Activated T-helper 9 cell treated with anti-CD3 and anti-CD28 coated beads, Interleukin-2, amount 50 U/mL, for 16 hours (primary cell): ENCODE data around the gene KIRREL3.

Experiments used
- DNase-seq: peaks from one replicate; pipeline ENCODE4 v3.0.0-alpha.2; 2020; ENCODE audit warnings: low read depth

KIRREL3 gene

DNA sequence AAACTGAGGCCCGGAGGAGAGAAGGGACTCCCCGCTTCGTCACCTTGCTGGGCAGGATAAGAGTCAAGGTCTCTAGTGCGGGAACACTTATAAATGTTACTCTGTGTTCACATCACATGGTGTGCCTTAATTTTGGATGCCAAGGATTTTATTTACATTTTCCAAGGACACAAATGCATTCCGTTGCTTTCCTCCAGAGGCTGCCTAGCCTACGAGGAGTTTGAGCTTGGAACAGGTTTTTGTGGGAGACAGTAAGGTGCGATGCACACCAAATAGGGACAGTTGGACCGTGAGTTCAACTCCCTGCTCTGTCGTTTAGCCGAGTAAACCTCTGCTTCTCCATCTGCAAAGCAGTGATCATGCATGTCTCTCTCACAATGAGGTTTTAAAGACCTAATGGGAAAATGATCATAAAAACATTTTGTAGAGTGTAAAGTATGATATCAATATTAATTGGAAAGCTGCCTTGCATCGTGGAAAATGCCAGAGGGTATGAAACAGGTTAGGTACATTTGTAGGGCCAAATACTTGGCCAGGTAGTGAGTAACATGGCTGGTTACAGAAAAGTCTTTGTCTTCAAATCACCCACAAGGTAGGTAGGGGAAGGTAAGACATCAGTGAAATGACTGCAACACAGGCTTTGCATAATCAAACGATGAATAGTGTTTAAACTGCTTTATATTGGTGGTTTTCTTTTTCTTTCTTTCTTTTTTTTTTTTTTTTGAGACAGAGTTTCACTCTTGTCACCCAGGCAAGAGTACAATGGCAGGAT, 583.3 kb downstream of the KIRREL3 start:
- DNase-seq: no peak

GRCh38 chr11:126416542-126417090, 584.0 kb downstream of the KIRREL3 start:
- DNase-seq: peak; percentile 51

- no peak for DNase-seq
Observed at GRCh38 chr11:126415669-126416420, 584.7 kb downstream of the KIRREL3 start.

- DNase-seq: no peak
Observed at GRCh38 chr11:126415128-126415527, 585.4 kb downstream of the KIRREL3 start.

DNA sequence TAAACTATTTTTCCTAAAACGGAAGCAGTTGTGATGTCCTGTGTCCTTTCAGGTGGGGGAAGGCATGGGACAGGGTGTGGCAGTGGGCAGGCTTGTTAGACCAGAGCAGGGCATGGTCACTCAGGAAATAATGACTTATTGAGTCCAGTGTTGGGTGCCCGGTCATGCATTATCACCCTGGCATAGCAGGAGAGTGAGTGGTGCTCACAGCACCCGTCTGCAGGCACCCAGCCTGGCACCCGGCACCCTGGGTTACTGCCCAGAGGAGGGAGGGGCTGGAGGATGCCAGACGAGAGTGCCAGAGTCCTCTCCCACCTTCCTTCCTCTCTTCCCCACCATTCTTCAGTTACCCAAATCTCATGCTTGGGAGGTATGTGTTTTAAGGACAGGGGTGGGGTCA, 586.0 kb downstream of the KIRREL3 start:
- no peak for DNase-seq

DNA sequence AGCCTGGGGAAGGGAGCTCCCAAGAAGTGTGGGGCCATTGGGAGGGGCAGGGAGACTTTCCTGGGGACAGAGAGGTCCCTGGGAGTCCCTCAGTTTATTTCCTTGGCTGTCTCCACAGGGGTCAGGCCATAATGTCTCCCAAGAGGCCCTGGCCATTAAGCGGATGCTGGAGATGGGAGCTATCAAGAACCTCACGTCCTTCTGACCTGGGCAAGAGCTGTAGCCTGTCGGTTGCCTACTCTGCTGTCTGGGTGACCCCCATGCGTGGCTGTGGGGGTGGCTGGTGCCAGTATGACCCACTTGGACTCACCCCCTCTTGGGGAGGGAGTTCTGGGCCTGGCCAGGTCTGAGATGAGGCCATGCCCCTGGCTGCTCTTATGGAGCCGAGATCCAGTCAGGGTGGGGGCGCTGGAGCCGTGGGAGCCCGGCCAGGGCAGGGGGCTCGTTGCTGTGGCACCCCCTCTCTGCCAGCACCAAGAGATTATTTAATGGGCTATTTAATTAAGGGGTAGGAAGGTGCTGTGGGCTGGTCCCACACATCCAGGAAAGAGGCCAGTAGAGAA, 586.6 kb downstream of the KIRREL3 start:
- no peak for DNase-seq

GRCh38 chr11:126413426-126413825, 587.1 kb downstream of the KIRREL3 start:
- DNase-seq: no peak

- no peak for DNase-seq
Observed at GRCh38 chr11:126411971-126412381, 588.6 kb downstream of the KIRREL3 start.

DNA sequence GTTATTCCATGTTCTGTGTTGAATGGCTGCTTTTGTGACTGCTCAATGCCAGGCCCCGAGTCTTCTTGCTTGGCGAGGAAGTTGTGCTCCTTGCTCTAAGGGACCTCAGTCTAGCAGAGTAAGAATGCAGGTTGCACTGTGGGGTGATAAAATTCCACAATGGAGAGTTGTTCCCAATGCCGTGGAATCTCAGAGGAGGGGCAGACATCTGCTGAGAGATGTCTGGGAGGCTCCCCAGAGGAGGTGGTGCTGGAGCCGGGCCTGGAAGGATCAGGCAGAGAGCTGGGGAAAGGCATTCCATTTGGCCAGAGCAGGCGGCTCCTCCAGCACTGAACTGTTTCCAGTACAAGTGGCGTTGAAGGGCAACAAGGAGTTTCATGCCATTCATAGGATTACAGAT, 589.9 kb downstream of the KIRREL3 start:
- no peak for DNase-seq

GRCh38 chr11:126409620-126409985, 591.0 kb downstream of the KIRREL3 start:
- no peak for DNase-seq

DNA sequence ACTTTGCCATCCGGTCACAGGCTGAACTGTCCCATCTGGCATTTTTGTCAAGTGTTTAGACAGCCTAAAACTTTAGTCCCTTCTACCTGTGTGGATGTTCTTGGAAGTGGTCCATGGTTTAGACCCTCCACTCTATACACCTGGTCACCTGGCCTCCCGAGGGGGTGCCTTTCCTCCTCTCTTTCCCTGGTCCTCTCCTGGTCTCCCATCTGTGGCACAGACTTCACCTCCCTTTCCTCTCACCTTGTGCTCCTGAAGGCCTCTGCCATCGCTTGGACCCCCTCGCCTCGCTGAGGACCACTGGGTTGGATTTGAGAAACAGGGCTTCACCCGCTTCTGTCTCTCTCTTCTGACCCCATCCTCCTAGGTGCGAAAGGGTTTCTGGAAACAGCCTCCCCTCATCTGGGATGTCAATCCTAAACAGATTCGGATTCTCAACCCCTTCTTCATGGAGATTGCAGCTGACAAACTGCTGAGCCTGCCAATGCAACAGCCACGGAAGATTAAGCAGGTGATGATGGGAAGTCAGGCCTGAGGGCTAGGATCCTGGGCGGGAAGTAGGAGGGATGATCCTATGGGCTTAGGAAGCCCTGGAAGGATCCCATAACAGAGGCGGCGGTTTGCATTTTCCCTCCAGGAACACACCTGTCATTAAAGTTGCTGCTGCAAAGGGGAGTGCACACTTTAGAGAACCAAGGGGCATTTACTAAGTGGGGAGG, 591.5 kb downstream of the KIRREL3 start:
- DNase-seq: no peak

DNA sequence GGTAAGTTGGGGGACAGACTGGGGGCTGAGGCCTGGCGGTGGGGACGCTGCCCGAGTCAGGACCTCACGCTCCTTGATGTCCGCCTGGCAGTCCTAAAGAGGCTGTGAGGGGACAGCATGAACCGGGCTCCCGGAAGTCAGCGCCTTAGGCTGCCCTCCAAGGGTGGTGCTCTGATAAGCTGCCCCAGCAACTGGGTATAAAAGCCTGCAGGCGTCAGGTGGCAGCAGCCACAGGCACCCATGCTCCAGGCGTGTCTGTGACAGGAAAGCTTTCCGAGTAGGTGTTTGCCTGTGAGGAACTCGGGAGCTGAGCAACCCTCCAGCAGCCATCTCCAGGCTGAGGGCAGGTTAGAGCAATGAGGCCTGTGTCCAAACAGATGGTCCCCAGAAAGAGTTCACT, 592.1 kb downstream of the KIRREL3 start:
- DNase-seq: no peak

GRCh38 chr11:126407682-126408288, 592.8 kb downstream of the KIRREL3 start:
- DNase-seq: no peak

GRCh38 chr11:126407101-126407521, 593.5 kb downstream of the KIRREL3 start:
- no peak for DNase-seq

DNA sequence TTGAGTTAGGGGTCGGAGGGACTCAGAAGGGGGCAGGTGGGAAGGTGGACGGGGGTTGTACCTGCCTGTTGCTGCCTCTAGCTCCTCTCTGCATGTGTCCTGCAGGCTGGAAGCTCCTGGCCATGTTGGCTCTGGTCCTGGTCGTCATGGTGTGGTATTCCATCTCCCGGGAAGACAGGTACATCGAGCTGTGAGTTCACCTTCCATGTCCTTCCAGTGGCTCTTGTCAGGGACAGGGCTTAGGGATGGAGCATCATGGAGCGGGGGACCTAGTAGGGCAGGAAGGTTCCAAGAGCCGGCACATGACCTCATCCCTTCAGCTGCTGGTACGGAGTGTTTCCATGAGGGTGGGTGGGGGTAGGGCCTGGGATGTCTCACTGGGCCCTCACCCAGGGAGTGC, 594.2 kb downstream of the KIRREL3 start:
- DNase-seq: no peak

DNA sequence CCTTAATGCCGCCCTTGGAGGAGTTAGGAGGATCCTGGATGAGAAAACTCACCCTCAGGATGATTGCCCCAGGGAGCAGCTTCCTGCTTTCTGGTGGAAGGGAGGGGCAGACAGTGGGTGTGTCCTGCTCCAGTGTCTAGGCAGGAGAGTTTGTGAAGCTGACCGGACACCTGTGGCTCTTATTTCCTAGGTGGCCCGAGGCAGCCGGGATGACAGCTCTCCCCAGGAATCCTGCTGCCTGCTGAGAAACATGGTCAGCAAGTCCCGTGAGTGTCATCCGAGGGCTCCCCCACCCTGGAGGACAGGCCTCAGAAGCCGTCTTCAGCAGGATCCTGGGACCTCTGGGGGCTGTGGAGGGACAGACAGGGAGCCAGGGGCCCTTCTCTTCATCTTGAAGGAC, 594.7 kb downstream of the KIRREL3 start:
- no peak for DNase-seq

DNA sequence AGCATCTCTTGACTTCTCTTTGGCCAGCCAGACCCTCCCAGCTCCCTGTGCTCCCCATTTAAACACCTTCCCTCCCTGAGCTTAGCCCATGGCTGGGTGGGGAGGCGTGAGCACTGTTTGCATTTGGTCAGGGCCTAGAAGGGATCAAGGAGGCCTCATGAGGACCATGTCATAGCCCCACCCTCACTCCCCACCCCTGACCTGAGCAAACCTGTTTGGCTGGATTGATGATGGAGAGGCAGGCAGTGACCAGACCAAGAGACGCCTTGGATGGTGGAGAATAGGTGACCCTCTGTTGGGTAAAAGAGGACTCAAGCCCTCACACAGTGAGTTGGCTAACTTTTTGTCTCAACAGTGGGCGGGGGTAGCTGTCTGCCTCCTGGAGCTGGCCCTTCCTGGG, 595.2 kb downstream of the KIRREL3 start:
- no peak for DNase-seq

DNA sequence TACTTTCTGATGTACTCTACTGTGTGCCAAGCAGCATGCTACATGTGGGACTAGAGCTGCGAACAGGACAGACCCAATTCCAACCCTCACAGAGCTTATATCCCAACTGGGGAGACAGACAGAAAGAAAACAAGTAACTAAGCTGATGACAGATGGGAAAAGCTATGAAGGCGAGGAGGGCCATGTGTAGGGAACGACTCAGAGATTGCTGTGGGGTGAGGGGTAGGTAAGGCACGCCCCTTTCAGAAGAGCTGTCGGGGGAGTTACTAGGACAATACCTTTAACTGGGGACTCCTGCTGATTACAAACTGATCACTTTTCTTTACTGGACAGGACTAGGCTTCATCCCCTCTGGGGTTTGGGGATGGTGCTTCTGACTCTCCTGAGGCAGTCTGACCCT, 596.2 kb downstream of the KIRREL3 start:
- no peak for DNase-seq

GRCh38 chr11:126403658-126404057, 596.9 kb downstream of the KIRREL3 start:
- DNase-seq: no peak

GRCh38 chr11:126403022-126403581, 597.5 kb downstream of the KIRREL3 start:
- DNase-seq: no peak

DNA sequence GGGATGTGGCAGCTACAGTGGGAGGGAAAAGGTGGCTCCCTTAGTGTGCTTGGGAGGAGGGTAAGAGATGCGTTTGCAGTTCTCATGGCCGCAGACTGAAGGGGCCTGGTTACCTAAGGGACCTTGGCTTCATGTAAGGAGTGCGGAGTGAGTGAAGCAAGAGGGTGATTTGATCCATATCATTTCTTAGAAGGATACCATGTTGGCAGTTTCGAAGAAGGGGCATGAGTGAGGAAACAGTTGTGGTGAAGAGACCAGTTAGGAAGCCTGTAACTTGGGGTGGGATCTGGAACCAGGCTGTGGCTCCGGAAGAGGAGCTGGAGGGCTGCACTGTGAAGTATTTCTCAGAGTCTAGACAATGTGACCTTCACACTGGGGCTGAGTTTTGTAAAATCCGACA, 600.1 kb downstream of the KIRREL3 start:
- DNase-seq: no peak

DNA sequence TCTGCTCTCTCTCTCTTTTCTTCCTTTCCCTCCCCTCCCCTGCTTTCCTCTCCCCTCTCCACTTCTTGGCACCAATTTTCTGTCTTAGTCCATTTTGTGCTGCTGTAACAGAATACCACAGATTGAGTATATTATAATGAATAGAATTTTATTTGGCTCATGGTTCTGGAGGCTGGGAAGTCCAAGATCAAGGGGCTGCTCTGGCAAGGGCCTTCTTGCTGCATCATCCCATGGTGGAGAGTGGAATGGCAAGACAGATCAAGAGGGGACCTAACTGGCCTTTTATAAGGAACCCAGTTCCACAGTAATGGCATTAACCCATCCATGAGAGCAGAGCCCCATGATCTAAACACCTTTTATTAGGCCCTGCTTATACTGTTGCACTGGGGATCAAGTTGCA, 600.6 kb downstream of the KIRREL3 start:
- DNase-seq: no peak
